HG03139 (cell line): Measurements from ENCODE around the gene CD93.

ENCODE experiments used
- ATAC-seq: cut with Tn5 transposase; IDR thresholded peaks from one replicate; pipeline ENCODE4 v1.9.1; 2021; ENCODE audit not compliant: unreplicated experiment

The CD93 gene

GRCh38 chr20:23120936-23121750 is 35.0 kb upstream of the CD93 start:
- ATAC-seq: no peak

- ATAC-seq: no peak
Measured at GRCh38 chr20:23120261-23120660, 34.1 kb upstream of the CD93 start.

GRCh38 chr20:23119456-23120216 is 33.5 kb upstream of the CD93 start:
- ATAC-seq: no peak

- no peak for ATAC-seq
Measured at GRCh38 chr20:23118766-23119165, 32.6 kb upstream of the CD93 start.

- no peak for ATAC-seq
Measured at GRCh38 chr20:23118144-23118543, 32.0 kb upstream of the CD93 start.

DNA sequence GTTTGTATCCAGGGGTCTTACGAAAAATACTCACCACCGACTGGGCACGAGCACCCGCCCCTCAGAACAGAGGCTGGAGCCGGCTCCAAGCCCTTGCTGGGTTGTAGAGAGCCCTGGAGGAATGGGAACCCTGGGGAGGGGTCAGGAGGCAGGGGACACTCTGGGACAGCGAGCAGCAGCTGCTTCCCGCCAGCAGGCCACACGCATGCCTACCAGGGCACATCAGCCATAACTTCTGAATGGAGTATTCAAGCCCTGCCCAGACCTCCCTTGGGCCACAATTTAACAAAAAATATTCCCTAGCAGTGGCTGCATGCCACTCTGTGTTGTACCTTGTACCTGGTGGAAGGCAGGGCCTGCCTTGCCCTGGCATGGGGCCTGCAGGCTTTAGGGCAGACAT is 31.6 kb upstream of the CD93 start:
- ATAC-seq: no peak

- no peak for ATAC-seq
Measured at GRCh38 chr20:23116311-23117089, 30.4 kb upstream of the CD93 start.

GRCh38 chr20:23115822-23116221 is 29.7 kb upstream of the CD93 start:
- no peak for ATAC-seq

- no peak for ATAC-seq
Measured at GRCh38 chr20:23114448-23115082, 28.4 kb upstream of the CD93 start.

GRCh38 chr20:23114018-23114417 is 27.9 kb upstream of the CD93 start:
- no peak for ATAC-seq

GRCh38 chr20:23112595-23112994 is 26.5 kb upstream of the CD93 start:
- no peak for ATAC-seq

DNA sequence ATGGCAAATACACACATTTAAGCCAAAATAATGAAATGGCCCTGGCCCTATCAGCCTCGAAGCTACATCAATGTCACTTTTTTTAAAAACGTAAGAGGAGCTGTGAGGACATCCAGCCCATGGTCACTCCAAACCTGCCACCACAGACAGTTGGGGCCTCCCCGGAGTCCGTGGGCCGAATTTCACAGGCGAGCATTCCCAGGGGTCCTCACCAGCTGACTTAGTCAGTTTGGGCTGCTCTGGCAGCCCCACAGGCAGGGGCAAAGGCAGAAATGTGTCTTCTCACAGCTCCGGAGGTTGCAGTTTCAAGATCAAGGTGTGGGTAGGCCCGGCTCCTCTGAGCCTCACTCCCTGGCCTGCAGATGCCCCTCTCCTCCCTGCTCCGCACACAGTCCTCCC is 25.8 kb upstream of the CD93 start:
- ATAC-seq: no peak

- ATAC-seq: no peak
Measured at GRCh38 chr20:23111307-23111943, 25.3 kb upstream of the CD93 start.

GRCh38 chr20:23108871-23109270 is 22.7 kb upstream of the CD93 start:
- ATAC-seq: no peak

GRCh38 chr20:23107466-23107865 is 21.3 kb upstream of the CD93 start:
- no peak for ATAC-seq

- ATAC-seq: no peak
Measured at GRCh38 chr20:23106271-23106851, 20.2 kb upstream of the CD93 start.

DNA sequence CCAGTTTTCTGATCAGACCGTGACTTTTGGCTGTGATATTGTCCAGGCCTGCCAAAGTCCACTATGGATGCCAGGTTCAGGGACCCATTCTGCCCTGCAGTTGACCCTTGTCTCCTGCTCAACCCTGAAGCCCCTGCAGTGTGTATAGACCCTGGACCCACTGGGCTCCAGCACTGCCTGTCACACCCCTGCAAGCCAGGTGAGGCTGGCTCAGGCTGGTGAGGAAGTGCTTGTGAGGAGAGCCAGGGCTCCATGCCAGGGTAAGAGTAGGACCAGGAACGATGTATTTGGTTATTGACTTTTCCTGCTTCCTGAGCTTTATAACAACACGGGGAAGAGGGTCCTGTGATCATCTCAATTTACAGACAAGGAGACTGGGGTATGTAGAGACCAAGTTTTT is 19.1 kb upstream of the CD93 start:
- ATAC-seq: no peak

DNA sequence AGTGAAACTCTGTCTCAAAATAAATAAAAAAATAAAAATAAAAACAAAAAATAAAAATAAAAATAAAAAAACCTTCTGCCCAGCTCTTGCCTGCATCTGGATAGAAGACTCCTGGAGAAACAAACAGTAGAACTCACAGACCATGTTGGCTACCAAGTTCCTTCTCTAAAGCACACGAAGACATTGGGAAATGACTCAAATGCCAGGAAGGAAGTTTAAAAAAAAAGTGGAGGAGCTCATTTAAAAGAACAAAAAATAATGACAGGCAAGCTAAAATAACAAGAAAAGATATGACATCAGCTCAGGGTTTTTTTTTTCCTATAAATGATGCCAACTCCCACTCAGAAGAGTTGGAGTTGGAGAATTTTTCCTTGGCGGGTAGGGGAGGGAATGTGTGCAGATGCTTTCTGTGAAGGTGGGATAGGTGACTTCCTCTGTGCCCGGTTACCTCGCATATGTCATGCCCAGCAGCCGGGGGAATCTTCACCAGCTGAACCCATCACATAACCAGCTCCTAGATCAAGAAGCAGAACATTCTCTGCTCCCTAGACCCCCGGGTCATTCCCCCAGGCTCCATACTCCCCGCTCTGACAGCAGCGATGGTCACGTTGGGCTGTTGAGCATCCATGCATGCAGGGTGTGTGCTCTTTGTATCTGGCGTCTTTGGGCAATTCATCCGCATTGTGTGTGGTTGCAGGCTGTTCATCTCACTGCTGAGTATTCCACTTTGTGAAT is 17.3 kb upstream of the CD93 start:
- no peak for ATAC-seq

GRCh38 chr20:23101696-23102406 is 15.7 kb upstream of the CD93 start:
- ATAC-seq: no peak
